Stimulated activated CD4-positive, alpha-beta T cell treated with anti-CD3 and anti-CD28 coated beads, Interleukin-1b, Interleukin-23, amount 100 ng/mL, for 48 hours (primary cell): Measurements from ENCODE around the gene HOATZ.

Experiments used
- DNase-seq: peaks from one replicate; pipeline ENCODE4 v3.0.0-alpha.2; 2020

Gene HOATZ

DNA sequence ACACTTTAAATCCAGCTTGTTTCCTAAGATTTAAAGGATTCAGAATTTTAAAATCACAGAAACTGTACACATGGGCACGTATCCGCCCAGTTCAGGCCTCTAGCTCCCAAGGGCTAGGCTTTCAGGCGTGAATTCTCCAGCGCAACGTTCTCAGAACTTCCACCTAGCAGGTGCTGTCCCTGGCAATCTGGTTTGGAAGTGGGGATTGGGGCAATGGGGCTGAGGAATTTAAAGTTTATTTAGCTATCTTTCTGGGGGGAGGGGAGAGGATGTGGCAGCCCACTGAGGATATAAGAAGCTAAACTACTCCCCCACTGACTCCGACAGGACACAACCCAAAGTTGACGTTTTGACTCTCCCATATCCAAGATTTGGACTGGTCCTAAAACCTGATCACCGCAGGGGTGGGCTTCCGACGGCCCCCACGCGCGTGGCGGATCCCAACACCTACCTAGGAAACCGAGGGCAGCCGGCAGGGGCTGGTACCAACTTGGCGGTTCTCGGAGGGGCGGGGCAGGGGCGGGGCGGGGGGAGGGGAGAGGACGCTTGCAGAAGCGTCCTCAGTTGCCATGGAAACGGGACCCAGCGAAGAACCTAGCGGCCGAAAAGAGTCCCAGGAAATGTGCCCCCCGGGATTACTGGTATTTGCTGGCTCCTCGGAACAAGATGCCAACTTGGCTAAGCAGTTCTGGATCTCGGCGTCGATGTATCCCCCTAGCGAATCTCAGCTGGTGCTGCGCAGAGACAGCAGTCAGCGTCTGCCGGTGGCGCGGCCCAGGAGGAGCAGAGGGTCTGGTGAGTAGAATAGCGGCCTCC lies at the start of gene HOATZ:
Gene HOATZ (plus strand): TSS at position 563 of the 816 bp plus-strand sequence. CDS start 7 bp downstream, at position 570.
- DNase-seq, result no peak

DNA sequence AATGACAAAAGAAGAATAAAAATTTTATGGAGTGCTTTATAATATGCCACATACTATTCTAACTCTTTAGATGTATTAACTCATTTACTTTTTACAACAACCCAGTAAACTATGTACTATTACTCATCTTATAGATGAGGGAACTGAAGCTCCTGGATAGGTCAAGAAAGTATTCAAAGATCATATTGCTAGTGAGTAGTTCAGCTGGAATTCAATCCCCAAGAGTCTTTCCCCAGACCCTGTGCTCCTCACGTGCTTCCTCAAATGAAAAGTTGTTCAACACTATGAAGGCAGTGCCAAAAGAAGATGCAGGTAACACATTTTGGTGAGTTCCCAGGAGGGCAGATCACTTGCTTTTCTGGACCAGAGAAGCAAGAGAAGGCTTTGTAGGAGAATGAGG lies 49.2 kb upstream of the HOATZ start:
- DNase-seq, result no peak

DNA sequence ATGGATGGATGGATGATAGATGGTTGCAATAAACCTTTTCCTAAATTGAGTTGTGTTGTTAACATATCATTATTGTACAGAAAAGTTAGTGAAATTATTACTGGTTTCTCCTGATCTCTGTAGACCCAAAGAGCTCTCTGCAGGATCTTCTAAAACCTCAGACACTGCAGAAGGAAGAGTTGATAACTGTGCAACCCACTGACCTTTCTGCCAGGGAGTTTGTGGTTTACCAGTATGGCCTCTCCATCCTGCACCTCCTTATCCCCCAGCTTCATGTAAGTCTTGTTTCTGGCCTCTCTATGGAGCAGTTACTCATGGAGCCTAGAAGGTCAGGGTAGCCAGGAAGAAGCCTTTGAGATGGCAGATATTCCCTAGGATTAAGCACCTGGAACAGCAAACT lies 48.0 kb upstream of the HOATZ start:
- DNase-seq, result no peak

DNA sequence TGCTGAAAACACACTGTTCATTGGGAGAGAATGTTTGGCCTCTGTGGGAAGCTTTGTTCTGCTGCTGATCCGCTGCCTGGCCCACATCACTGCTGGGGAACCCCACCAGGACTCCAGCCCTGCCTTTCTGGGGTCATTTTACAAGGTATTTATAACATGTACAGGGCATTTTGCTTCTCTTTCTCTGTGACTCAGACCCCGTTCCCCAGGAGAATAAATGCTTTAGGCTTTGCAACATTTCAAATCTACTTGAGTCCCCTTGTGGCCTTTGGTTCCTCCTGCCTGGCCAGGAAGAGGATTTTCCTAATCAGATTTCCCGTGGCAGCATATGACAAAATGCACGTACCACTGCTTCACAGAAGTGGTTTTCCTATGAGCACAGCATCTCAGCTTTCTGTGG lies 45.4 kb upstream of the HOATZ start:
- DNase-seq, result no peak

DNA sequence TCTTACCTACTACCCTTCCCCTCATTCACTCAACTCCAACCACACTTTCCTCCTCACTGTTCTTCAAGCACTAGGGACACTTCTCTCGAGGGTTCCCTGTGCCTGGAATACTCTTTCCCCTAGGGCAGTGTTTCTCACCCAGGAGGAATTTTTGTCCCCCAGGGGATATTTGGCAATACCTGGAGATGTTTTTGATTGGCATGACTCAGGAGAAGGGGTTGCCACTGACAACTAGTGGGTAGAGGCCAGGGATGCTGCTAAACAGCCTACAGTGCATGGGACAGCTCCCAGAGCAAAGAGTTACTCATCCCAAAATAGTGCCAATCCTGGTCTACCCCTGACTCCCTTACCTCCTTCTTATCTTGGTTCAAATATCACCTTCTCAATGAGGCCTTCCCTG lies 42.4 kb upstream of the HOATZ start:
- no peak for DNase-seq

DNA sequence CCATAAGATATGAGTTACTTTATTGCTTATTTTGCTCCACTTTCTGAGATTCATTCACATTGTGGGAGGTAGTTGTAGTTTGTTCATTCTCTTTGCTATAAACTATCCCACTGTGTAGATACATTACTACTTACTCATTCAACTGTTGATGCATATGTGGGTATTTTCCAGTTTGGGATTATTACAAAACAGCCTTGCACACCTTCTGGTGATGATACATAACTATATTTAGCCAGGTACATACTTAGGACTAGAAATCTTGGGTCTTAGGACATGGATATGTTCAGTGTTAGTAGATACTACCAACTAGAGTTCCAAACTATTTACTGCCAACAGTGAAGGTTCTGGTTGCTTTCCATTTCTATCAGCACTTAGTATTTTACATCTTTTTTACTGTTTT lies 40.1 kb upstream of the HOATZ start:
- DNase-seq, result no peak

DNA sequence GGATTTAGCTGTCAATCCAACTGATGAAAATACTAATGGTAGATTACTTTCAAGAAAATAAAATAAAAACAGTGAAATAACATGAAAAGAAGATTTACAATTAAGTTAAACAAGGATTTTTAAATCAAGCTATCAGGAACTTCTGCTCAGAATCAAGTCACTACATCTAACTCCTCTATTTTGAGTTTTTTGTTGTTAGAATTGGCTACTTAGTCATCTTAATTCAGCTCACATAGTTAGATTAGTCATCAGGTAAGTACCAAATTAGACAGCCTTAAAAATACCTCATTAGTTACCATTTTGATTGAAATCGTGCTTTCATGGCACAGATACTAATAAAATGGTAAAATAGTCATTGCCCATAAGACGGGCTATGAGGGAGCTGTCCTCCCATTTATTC lies 38.2 kb upstream of the HOATZ start:
- DNase-seq, result no peak

DNA sequence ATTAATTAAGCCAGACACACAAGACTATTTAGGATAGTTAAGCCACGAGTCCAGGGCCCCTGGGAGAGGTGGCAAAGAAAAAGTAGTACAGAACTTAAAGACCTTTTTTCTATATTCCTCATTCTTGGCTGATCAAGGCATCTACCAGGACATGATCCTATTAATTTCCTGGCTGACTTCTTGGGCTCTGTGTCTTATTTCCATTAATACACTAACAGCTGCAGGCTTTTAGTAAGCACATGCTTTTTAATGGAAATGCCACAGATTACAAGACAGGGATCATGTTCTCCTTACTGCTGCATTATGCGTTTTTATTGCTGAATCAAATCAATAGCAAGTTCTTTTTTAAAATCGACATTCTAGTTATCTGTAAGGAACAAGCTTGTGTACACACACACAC lies 37.6 kb upstream of the HOATZ start:
- no peak for DNase-seq

DNA sequence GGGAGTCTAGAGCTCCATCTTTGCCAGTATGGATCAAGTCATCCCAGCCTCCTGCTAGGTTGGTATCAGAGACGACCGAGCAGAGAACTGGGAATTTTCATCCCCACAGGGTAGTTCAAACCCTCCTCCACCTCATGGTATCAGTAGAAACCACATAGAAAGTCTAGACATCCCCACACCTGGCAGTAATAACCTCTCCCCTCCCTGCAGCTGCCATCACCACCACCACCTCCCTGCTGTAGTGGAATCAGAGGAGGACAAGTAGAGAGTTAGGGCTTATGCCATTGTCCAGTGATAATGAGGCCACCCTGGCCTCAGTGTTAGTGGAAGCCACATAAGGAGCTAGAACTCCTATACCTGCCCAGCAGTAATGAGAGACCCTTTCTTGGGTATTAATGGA lies 36.7 kb upstream of the HOATZ start:
- no peak for DNase-seq

DNA sequence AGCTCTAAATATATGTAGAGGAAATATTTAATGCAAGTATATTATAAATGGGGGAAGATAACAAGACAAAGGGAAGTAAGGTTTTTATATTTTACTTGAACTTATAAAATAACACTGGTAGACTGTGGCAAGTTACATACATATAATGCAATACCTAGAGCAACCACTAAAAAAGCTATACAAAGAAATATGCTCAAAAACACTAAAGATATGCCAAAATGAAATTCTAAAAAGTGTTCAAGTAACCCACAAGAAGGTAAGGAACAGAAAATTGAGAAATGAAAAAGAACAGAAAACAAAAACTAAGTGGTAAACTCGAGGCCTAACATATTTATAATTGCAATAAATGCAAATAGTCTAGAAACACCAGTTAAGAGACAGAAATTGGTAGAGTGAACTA lies 34.9 kb upstream of the HOATZ start:
- DNase-seq, result no peak

DNA sequence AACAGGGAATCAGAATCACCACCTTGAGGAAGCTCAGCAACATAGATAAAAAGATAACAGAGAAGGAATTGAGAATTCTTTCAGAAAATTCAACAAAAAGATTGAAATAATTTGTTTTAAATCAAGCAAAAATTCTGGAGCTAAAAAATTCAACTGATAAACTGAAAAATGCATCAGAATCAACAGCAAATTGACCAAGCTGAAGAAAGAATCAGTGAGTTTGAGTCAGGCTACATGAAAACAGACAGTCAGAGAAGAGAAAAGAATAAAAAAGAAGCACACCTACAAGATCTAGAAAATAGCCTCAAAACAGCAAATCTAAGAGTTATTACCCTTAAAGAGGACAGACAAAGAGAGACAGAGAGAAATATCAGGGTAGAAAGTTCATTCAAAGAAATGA lies 31.1 kb upstream of the HOATZ start:
- no peak for DNase-seq

DNA sequence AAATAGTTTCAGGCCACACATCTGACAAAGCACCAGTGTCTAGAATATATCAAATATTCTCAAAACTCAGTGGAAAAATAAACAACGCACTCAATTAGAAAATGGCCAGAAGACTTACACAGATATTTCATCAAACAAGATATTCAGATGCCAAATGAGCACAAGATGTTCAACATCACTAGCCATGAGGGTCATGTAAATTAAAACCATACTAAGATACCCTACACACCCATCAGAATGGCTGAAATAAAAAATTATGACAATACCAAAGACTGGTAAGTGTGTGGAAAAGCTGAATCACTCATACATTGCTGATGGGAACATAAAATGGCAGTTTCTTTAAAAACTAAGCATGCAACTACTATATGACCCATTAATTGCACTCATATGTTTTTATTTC lies 24.1 kb upstream of the HOATZ start:
- DNase-seq, result no peak

DNA sequence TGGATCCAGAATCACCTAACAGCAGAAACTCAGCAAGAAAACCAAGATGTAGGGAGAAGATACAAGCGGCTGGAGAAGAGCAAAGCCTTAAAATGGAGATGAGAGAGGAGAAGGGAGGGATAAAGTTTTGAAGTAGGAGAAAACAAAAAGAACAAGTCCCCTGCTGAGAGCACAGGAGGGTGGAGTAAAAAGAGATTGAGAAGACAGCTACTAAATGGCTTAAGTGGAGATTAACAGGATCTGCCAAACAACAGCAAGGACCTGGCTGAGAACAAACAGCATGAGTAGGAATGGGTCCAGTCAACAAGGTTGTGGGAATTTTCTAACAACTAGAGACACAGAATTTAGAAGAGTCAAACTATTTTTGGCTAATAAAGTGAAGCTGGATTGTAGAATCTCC lies 20.5 kb upstream of the HOATZ start:
- no peak for DNase-seq

DNA sequence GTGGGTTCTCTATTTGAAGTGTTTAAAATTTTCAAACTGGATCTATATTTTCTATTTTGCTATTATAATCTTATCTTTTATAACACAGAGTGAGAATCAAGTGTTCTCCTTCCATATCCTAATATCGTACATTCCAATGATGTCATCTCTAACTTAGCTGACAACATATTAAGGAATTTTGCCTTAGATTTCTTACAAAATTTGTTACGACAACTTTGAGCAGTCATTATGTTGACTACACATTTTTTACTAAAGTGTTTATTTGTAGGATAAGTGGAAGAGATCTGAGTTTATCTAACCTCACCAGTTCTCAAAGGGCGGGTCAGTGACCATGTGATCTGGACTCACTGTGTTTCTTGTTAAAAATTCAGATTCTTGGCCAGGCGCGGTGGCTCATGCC lies 15.1 kb upstream of the HOATZ start:
- DNase-seq, result no peak

DNA sequence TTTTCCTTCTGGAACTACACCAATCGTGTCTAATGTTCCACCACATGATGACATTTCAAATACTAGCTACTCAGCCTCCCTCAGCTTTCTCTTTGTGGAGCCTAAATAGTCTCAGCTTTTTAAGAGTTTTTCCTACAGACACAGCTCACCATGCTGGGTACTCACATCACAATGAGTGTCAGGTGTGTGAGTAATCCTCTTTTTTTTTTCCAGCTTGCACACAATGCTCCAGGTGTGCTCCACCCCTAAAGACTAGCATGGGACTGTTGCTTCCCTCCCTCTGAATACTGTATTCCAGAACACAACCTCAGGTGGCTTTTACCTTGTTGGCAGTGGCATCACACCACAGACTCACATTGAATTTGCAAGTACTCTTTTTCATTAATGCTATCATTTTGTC lies 14.1 kb upstream of the HOATZ start:
- DNase-seq, result no peak

DNA sequence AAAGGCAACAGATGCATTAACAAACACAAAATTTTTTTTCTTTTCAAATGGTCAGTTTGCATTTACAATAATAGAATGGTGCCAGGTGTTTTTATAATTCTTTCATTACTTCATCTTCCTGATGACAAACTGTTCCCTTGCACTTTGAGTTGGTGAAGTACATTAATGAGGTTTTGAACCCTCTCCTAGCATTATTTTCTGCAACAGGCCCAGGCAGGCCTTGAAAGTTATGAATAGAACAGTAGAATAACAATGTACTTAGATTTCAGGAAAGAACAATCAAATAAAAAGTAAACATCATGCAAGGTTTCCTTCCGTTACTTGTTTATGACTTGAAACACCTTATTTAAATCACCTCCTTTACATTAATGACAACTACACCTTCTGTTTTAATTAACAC lies 12.0 kb upstream of the HOATZ start:
- no peak for DNase-seq

DNA sequence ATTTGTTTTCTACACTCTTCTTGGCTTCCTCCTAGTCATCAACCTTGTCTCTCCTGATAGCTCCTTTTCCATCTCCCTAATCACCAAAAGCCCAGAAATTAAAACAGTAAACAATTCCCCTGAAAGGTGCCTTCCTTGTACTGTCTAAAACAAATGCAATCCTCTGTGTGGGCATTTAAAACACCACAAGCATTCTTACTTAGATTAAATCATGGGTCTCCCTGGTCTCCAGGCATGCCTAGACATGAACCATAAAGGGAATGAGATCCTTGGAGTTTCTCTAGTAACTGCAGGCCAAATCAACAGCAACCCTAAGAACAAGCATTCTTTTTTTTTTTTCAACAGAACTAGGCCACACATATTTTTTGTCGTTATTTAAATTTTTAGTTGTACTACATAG lies 4.3 kb upstream of the HOATZ start:
- DNase-seq, result no peak

DNA sequence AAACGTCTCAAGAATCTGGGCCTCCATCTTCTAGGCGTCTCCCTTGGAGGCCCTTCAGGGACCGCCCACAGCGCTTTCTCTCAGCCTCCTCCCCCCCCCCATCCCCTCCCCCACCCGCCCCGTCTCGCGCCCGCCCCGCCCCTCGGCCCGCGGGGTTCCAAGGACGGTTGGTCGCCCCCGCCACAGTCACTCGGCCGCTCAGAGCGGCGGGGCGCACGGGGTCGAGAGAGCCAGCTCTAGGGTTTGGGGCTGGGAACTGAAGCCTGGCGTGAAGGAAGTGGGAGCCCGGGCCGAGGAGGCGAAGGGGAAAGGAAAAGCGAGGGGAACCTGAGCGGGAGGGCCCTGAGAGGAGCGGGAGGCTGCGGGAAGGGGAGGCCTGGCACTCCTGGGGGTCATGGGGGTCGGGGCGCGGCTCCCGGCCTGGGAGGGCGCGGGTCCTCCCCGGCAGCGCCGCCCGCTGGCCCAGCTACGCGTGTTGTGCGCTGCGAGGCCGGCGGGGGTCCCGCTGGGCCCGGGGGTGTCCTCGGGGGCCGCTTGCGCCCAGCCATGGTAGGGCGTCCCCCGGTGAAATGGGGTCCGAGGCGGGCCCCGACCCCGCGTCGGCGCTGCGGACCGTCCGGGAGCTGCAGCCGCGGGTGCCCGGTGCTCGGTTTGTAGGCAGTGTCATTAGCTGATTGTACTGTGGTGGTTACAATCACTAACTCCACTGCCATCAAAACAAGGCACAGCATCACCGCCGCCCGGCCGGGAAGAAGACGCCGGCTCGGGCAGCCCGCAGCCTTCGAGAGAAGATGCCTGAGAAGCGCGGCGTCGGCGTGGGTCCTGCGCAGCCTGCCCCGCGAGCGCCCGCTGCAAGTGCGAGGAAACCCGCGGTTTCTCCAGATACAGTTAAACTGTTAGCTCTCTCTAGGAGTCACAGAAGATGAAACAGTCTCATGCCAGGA lies 2.0 kb upstream of the HOATZ start, which contains the start of gene BTG4:
Gene BTG4 (minus strand): TSS at position 91 of the 944 bp plus-strand sequence. CDS start 13,610 bp downstream, outside the sequence.
- no peak for DNase-seq

DNA sequence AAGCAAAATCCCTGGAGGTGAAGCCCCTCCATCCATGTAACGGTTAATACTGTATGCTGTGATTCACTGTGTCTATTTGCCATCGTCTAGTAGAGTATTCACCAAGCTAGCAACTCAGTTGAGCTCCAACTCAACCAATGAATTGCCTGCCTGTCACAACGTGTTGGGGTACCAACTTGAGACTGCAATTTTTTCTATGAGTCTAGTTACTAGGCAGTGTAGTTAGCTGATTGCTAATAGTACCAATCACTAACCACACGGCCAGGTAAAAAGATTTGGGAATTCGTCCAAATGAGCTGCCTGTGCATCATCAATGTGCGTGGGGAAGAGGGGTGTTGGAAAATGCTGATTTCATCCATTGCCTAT lies 1.4 kb upstream of the HOATZ start:
- DNase-seq, result no peak

DNA sequence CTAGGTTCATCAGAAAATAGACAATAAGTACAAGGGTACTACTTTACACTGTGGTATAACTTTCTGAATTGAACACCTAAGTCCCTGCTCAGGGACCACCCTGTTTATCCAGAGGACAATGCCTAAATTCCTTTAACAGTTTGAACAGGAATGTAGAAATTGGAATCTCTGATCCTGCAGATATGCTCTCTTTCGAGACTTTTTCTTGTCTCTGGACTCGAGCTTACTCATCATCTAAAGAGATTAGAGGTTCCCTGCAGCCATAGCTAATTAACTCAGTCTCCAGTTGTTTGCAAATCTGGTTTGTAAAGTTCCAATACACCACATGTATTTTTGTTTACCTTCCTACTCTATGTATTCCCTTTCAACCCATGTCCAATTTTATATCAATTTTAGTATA lies 1.0 kb downstream of the HOATZ start:
- DNase-seq, result no peak

DNA sequence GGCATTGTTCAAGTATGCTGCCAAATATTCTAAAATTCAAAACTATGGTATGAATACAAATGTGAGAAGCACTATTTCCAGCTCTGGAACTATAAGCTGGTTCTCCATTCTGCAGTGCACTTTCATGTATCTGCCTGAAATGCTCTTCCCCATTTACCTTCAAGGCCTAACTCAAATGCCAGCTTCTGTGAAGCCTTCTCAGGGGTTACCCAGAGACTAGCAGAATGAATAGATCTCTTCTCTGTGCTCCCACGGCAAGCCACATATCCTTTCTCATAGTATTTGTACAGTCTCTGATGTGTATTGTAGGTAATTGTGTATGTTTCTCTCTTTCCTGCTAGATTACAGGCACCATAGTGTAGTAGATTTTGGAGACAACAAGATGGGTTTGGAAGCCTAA lies 4.1 kb downstream of the HOATZ start:
- DNase-seq, result no peak

DNA sequence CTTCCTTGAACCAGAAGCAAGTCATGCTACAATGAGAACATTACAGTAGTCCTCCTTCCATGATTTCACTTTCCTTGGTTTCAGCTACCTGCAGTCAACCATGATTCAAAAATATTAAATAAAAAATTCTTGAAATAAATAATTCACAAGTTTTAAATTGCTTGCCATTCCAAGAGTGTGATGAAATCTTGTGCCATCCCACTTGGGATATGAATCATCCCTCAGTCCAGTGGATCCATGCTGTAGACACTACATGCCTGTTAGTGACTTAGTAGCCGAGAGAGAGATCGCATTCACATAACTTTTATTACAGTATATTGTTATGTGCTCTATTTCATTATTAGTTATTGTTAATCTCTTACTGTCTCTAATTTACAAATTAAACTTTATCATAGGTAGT lies 6.0 kb downstream of the HOATZ start:
- no peak for DNase-seq

DNA sequence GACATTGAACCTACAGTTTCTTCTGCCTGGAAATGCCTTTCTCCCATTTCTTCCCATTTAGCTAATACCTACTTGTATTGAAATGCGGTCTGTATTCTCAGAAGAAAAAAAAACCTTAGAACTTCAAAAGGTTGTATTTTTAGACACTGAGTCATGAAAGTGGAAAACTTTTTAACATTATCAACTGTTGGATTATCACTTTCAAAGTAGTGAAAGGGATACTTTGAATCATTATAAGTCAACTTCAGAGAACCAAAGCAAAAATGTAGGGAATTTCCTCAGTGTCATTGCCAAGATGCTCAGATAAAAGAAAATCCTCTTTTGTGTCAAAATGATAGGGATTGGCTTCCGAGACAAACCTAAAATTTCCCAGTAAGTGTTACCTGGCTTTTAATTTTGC lies 6.6 kb downstream of the HOATZ start:
- DNase-seq, result no peak

DNA sequence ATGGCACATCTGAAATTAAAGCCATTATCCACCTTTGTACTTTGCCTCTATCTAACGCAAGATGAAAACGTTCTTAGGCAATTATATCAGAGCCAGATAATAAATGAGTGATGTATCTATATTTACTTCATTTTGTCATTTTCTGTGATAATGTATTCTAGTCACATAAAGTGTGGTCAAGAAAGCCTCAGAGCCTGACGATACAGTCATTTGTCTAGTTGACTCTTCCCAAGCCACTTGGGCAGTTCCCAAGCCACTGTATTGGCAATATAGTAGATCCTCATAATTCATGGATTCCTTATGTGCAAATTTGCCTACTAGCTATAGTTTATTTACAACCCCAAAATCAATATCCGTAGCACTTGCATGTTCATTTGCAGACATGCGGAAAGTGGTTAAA lies 7.8 kb downstream of the HOATZ start:
- no peak for DNase-seq
